Measurements from ENCODE around the gene EMC9. TPM values are rescaled to one million over a fixed set of nuclear protein-coding genes. Genes with fewer than 3 reads are reported as not detected.

Gene EMC9
- polyA plus RNA-seq, 2 of the 4 experiments (the other 2 are of a cell fraction): 21.5 to 48.5 TPM

- TF ChIP-seq EHMT2 (IDR thresholded peaks at IDR 0.05; ENCODE audit: low read depth) (no peak), NR3C1 (IDR thresholded peaks at IDR 0.05) (no peak), CBX2 (IDR thresholded peaks at IDR 0.05; ENCODE audit: borderline replicate concordance, low read depth) (no peak), CHD2 (IDR thresholded peaks at IDR 0.05; ENCODE audit: low read length, partially characterized antibody) (no peak), RCOR1 (IDR thresholded peaks at IDR 0.05; ENCODE audit: low read depth, low read length) (no peak), ZSCAN20 (CRISPR knock-in tag; IDR thresholded peaks at IDR 0.05) (no peak), NFE2L2 (conservative IDR thresholded peaks at IDR 0.05; ENCODE audit: low read length) (no peak), FOSB (CRISPR knock-in tag; IDR thresholded peaks at IDR 0.05) (no peak), RFX5 (IDR thresholded peaks at IDR 0.05) (no peak), HOXB5 (CRISPR knock-in tag; IDR thresholded peaks at IDR 0.05) (no peak), ZNF302 (CRISPR knock-in tag; IDR thresholded peaks at IDR 0.05) (no peak), HOXA7 (CRISPR knock-in tag; IDR thresholded peaks at IDR 0.05) (no peak)
- TF ChIP-seq, protein P1, sequence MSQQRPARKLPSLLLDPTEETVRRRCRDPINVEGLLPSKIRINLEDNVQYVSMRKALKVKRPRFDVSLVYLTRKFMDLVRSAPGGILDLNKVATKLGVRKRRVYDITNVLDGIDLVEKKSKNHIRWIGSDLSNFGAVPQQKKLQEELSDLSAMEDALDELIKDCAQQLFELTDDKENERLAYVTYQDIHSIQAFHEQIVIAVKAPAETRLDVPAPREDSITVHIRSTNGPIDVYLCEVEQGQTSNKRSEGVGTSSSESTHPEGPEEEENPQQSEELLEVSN (IDR thresholded peaks at IDR 0.05; ENCODE audit: borderline replicate concordance, low read depth): no peak
These were observed 45.6 kb upstream of the EMC9 start for GRCh38 chr14:24186831-24187538.

DNA sequence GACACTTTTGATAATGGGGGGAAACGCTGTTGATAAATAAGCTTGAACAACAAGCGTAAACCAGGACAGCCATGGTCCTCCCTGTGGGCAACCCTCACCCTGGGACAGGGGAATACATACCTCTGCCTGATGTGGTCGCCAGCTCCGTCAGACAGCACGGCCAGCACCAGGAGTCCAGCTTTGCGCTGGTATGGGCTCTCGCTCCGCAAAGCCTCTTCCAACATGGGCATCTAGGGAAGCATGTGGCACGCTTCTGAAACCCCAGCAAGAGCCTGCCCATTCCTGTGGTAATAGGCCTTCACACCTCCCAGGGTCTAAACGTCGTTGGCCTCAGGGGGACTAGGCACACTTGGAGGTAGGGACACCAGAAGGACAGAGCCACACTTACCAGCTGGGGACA lies 44.4 kb upstream of the EMC9 start:
- no peak for TF ChIP-seq CBX2 (IDR thresholded peaks at IDR 0.05; ENCODE audit: borderline replicate concordance, low read depth)
- no peak for TF ChIP-seq MYC (IDR thresholded peaks at IDR 0.05; ENCODE audit: borderline replicate concordance, low read length)
- no peak for TF ChIP-seq ATOH8 (CRISPR knock-in tag; IDR thresholded peaks at IDR 0.05; ENCODE audit: low read depth)
- TF ChIP-seq POLR2A (IDR thresholded peaks at IDR 0.05; ENCODE audit: low read length): no peak
- TF ChIP-seq KDM1A (IDR thresholded peaks at IDR 0.05; ENCODE audit: low read depth): no peak
- no peak for TF ChIP-seq BHLHE40 (IDR thresholded peaks at IDR 0.05; ENCODE audit: low read depth, low read length)
- no peak for TF ChIP-seq ESRRA (IDR thresholded peaks at IDR 0.05; ENCODE audit: borderline replicate concordance, low read length)
- TF ChIP-seq SMC3 (IDR thresholded peaks at IDR 0.05): no peak
- TF ChIP-seq HOXB5 (CRISPR knock-in tag; IDR thresholded peaks at IDR 0.05): no peak
- no peak for TF ChIP-seq NPAS2 (CRISPR knock-in tag; IDR thresholded peaks at IDR 0.05; ENCODE audit: borderline replicate concordance)
- no peak for TF ChIP-seq CBX8 (IDR thresholded peaks at IDR 0.05)
- TF ChIP-seq HOXA7 (CRISPR knock-in tag; IDR thresholded peaks at IDR 0.05): no peak
- TF ChIP-seq HEYL (CRISPR knock-in tag; IDR thresholded peaks at IDR 0.05): no peak
- TF ChIP-seq HOXB13 (CRISPR knock-in tag; IDR thresholded peaks at IDR 0.05; ENCODE audit: low read depth): no peak
- DNase-seq (ENCODE audit: low read depth in 1 of 2, low spot score in 1 of 2) (no peak), ATAC-seq (no peak), FAIRE-seq (no peak)
- H3K9me3 ChIP-seq: no peaks in the 10 kb centered on the region
- no peak overlapping the region for H3K27ac ChIP-seq
- H3K4me3 ChIP-seq: no peak overlapping the region
- peaks cover 16% of the 10 kb centered on the region for H3K4me1 ChIP-seq
- H3K4me2 ChIP-seq: no peak overlapping the region
- ChIA-PET POLR2A (no interaction called here), CTCF (interaction anchor here (0.7 to 8.0 kb wide), 8 partner anchors 10 to 111 kb away, joined by 3 to 64 read pairs (median 4); partner anchors contain the start of genes IRF9, MDP1, PSME2 and TINF2)
- 95% methylated on average over 11 of the region's 11 CpGs for WGBS (ENCODE audit: missing lambda C conversion rate)

More at GRCh38 chr14:24186831-24187538, 45.6 kb upstream of the EMC9 start:
- Histone ChIP-seq H3K27ac (peak overlapping the region in 1 of 2 experiments; percentile 98; a peak in 1 of 6 replicates), H3K4me2 (peak overlapping the region; percentile 88), H3K4me1 (peaks cover 16% of the 10 kb centered on the region), H3K4me3 (no peak overlapping the region; the same call in 1 of the 3 replicates), H3K9me3 (no peaks in the 10 kb centered on the region)
- WGBS (ENCODE audit: missing lambda C conversion rate): 89% methylated on average over 8 of the region's 10 CpGs
- FAIRE-seq: no peak
- CTCF ChIA-PET: interaction anchor here (1.0 to 2.1 kb wide), 6 partner anchors 26 to 78 kb away, joined by 3 to 12 read pairs (median 5); partner anchors contain the start of genes EMC9, IRF9 and MDP1
- POLR2A ChIA-PET: no interaction called here
- no peak for ATAC-seq
- DNase-seq (ENCODE audit: low read depth in 1 of 2, low spot score in 1 of 2): no peak

All from A549 (cell line).